ENCODE results near the gene SCGB1A1. TPM values are rescaled to one million over a fixed set of nuclear protein-coding genes. Genes with fewer than 3 reads are reported as not detected.

Gene SCGB1A1
- polyA plus RNA-seq, 3 donors: not detected

GRCh38 chr11:62399878-62400266 lies 19.0 kb upstream of the SCGB1A1 start:
- intact Hi-C loops (cut with micrococcal nuclease): loop anchor here (5.0 to 10.0 kb wide), 2 partner anchors 287 to 295 kb away; partner anchors contain the start of gene LRRN4CL (in 1 of the 2)

DNA sequence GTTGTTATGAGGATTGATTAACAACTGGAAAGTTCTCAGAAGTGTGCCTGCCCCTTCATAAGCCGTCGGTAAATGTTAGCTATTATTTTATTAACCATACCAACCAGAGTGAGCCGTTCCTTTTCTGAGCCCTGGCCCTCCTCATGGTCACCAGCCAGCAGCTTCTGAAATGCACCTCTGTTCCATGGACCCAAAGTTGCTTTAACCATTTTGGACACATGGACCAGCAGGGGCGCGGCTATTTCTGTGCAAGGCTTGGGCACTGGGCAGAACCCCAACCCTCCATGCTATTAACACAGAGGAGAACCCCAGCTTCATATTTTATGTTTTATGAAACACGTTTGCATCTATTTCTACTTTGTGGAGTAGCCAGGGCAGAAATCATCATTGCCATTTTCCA lies 18.6 kb upstream of the SCGB1A1 start:
- no peaks in the 10 kb centered on the region for H3K27me3 ChIP-seq (ENCODE audit: control insufficient read depth in 2 of 2, insufficient read depth in 2 of 2, low read length in 2 of 2)
- no peak overlapping the region for H3K9ac ChIP-seq (ENCODE audit: insufficient read depth, low read length, poor library complexity, severe bottlenecking)
- H3K4me2 ChIP-seq (replicated peaks; ENCODE audit: extremely low read depth, low read length, poor library complexity, severe bottlenecking): no peak overlapping the region
- no peaks in the 10 kb centered on the region for H4K20me1 ChIP-seq (ENCODE audit: insufficient read depth, low read length)
- DNase-seq: no peak
- WGBS (ENCODE audit: insufficient coverage): 100% methylated on average over 1 of the region's 6 CpGs
- H3K4me1 Mint-ChIP-seq: peaks cover 41% of the 10 kb centered on the region
- intact Hi-C loops (cut with micrococcal nuclease): no loop called here
- no peaks in the 10 kb centered on the region for H3K36me3 ChIP-seq (replicated peaks in 1 of 2; ENCODE audit: control insufficient read depth in 1 of 2, insufficient read depth in 2 of 2, low read length in 2 of 2)
- H3K9me3 Mint-ChIP-seq: peaks cover 0 to 2% (median 0%) of the 10 kb centered on the region in 7 donors
- no peak overlapping the region for H3K27ac ChIP-seq (ENCODE audit: low read depth in 1 of 2, low read length in 2 of 2)
- peaks cover 2 to 6% of the 10 kb centered on the region in 2 donors for H3K36me3 Mint-ChIP-seq
- H3K4me1 ChIP-seq (ENCODE audit: control insufficient read depth in 1 of 2, insufficient read depth in 2 of 2, low read length in 2 of 2): peaks cover 23 to 35% of the 10 kb centered on the region in 2 donors
- H2AFZ ChIP-seq (ENCODE audit: insufficient read depth, low read depth, low read length, poor library complexity, severe bottlenecking): no peak overlapping the region
- no peaks in the 10 kb centered on the region for H3K79me2 ChIP-seq (ENCODE audit: insufficient read depth, low read length)
- H3K27ac Mint-ChIP-seq: no peak overlapping the region
- H3K9me3 ChIP-seq (replicated peaks in 1 of 2; ENCODE audit: control insufficient read depth in 1 of 2, insufficient read depth in 1 of 2, low read length in 2 of 2): no peaks in the 10 kb centered on the region
- peaks cover 0 to 4% (median 0%) of the 10 kb centered on the region in 3 donors for H3K27me3 Mint-ChIP-seq (ENCODE audit: low read depth in 3 of 3)
- no peak for TF ChIP-seq CTCF (IDR thresholded peaks at IDR 0.05)
- no peak overlapping the region for H3K4me3 ChIP-seq (replicated peaks in 1 of 3; ENCODE audit: low read depth in 2 of 3, low read length in 3 of 3)
- no peak overlapping the region for H3K4me3 Mint-ChIP-seq

More at GRCh38 chr11:62399878-62400266, 19.0 kb upstream of the SCGB1A1 start:
- DNase-seq: no peak
- Mint-ChIP-seq H3K4me3 (no peak overlapping the region), H3K9me3 (peaks cover 0 to 2% (median 0%) of the 10 kb centered on the region in 7 donors), H3K27me3 (ENCODE audit: low read depth in 3 of 3) (peaks cover 0 to 4% (median 0%) of the 10 kb centered on the region in 3 donors), H3K36me3 (peaks cover 2 to 3% of the 10 kb centered on the region in 2 donors), H3K27ac (no peak overlapping the region), H3K4me1 (peaks cover 45% of the 10 kb centered on the region)
- Histone ChIP-seq H3K4me1 (ENCODE audit: control insufficient read depth in 1 of 2, insufficient read depth in 2 of 2, low read length in 2 of 2) (peaks cover 26 to 39% of the 10 kb centered on the region in 2 donors), H3K4me2 (replicated peaks; ENCODE audit: extremely low read depth, low read length, poor library complexity, severe bottlenecking) (no peak overlapping the region), H3K27ac (ENCODE audit: low read depth in 1 of 2, low read length in 2 of 2) (no peak overlapping the region), H3K36me3 (replicated peaks in 1 of 2; ENCODE audit: control insufficient read depth in 1 of 2, insufficient read depth in 2 of 2, low read length in 2 of 2) (no peaks in the 10 kb centered on the region), H3K79me2 (ENCODE audit: insufficient read depth, low read length) (no peaks in the 10 kb centered on the region), H3K9me3 (replicated peaks in 1 of 2; ENCODE audit: control insufficient read depth in 1 of 2, insufficient read depth in 1 of 2, low read length in 2 of 2) (no peaks in the 10 kb centered on the region), H3K27me3 (ENCODE audit: control insufficient read depth in 2 of 2, insufficient read depth in 2 of 2, low read length in 2 of 2) (no peaks in the 10 kb centered on the region), H3K9ac (ENCODE audit: insufficient read depth, low read length, poor library complexity, severe bottlenecking) (no peak overlapping the region), H2AFZ (ENCODE audit: insufficient read depth, low read depth, low read length, poor library complexity, severe bottlenecking) (no peak overlapping the region), H3K4me3 (replicated peaks in 1 of 3; ENCODE audit: low read depth in 2 of 3, low read length in 3 of 3) (no peak overlapping the region), H4K20me1 (ENCODE audit: insufficient read depth, low read length) (no peaks in the 10 kb centered on the region)
- TF ChIP-seq CTCF (IDR thresholded peaks at IDR 0.05): no peak
- WGBS (ENCODE audit: insufficient coverage): 100% methylated on average over 6 of the region's 7 CpGs
